B cell (primary cell): Measurements from ENCODE around the gene NMT2. TPM values are rescaled to one million over a fixed set of nuclear protein-coding genes. Genes with fewer than 3 reads are reported as not detected.

Experiments used
- ATAC-seq: fragments of 200-7000 bp; cut with Tn5 transposase; one replicate; pipeline ENCODE4 v1.10.0; 2021; ENCODE audit warnings: low read depth, mild to moderate bottlenecking, moderate number of reproducible peaks, moderate library complexity
- CTCF ChIA-PET: fragments of 350-600 bp; sonication (Branson Sonifier 250); formaldehyde crosslinking; loops from one replicate; lab custom pipeline; 2021; ENCODE audit warnings: antibody characterized with exemption, inconsistent platforms; lab: Charles Lee
- POLR2A ChIA-PET: fragments of 350-600 bp; sonication (Branson Sonifier 250); formaldehyde crosslinking; loops from one replicate; lab custom pipeline; 2021; ENCODE audit warnings: antibody characterized with exemption; lab: Charles Lee
- DNase-seq: peaks from one replicate; pipeline ENCODE4 v3.0.0; 2013
- H2AFZ ChIP-seq: 2 replicates; pipeline ENCODE4 v1.6.1; 2012; ENCODE audit warnings: mild to moderate bottlenecking, low read depth, low read length; ENCODE audit not compliant: insufficient read depth, poor library complexity, severe bottlenecking
- H3K27ac ChIP-seq, 2 donors: 1 replicate in 1 of 2; 2 replicates in 1 of 2; pipeline ENCODE4 v1.5.1; 2012 to 2013; ENCODE audit warnings: low read length in 2 of 2, mild to moderate bottlenecking in 2 of 2, moderate library complexity in 1 of 2
- H3K27me3 ChIP-seq, 4 experiments: fragments of 200-600 bp in 1 of 4; sonication (generic) in 1 of 4; replicated peaks in 1 of 4; 1 replicate in 2 of 4; 2 replicates in 2 of 4; pipeline versions ENCODE4 v1.6.1 to v1.7.0; 2013 to 2016; ENCODE audit warnings: low read length in 3 of 4, mild to moderate bottlenecking in 2 of 4, mixed read lengths in 1 of 4, moderate library complexity in 1 of 4; ENCODE audit not compliant: insufficient read depth in 4 of 4, control insufficient read depth in 3 of 4; ENCODE audit errors: control extremely low read depth in 1 of 4
- H3K36me3 ChIP-seq, 2 experiments: replicated peaks in 1 of 2; 1 replicate in 1 of 2; 2 replicates in 1 of 2; pipeline versions ENCODE4 v1.6.1 to v1.7.1; 2013; ENCODE audit warnings: low read length in 1 of 2; ENCODE audit not compliant: insufficient read depth in 2 of 2, control insufficient read depth in 1 of 2; ENCODE audit errors: control extremely low read depth in 1 of 2, extremely low read depth in 1 of 2
- H3K4me1 ChIP-seq, 2 donors: fragments of 200-600 bp in 1 of 2; sonication (generic) in 1 of 2; 1 replicate in 1 of 2; 2 replicates in 1 of 2; pipeline versions ENCODE4 v1.5.1 to v1.6.1; 2013 to 2017; ENCODE audit warnings: low read length in 2 of 2; ENCODE audit not compliant: control insufficient read depth in 2 of 2, insufficient read depth in 2 of 2
- H3K4me2 ChIP-seq: replicated peaks from 2 replicates; pipeline ENCODE3; 2012; ENCODE audit warnings: mild to moderate bottlenecking, low read depth, low read length; ENCODE audit not compliant: poor library complexity, severe bottlenecking
- H3K4me3 ChIP-seq, 5 experiments: fragments of 200-600 bp in 1 of 5; sonication (generic) in 1 of 5; 1 replicate in 3 of 5; 2 replicates in 2 of 5; pipeline versions ENCODE4 v1.5.1 to v1.7.0; 2011 to 2016; ENCODE audit warnings: low read length in 4 of 5, mild to moderate bottlenecking in 4 of 5, low read depth in 2 of 5, control low read depth in 1 of 5, moderate library complexity in 1 of 5; ENCODE audit not compliant: insufficient read depth in 1 of 5; ENCODE audit errors: control extremely low read depth in 1 of 5, extremely low read depth in 1 of 5
- H3K79me2 ChIP-seq: fragments of 200-600 bp; sonication (generic); one replicate; pipeline ENCODE4 v1.6.0; 2016; ENCODE audit warnings: low read length; ENCODE audit not compliant: control insufficient read depth, insufficient read depth
- H3K9ac ChIP-seq: fragments of 200-600 bp; sonication (generic); 2 replicates; pipeline ENCODE4 v1.6.1; 2017; ENCODE audit warnings: mild to moderate bottlenecking, low read length, moderate library complexity
- H3K9me3 ChIP-seq, 3 donors: one replicate each; pipeline versions ENCODE4 v1.6.1 to v1.7.1; 2013; ENCODE audit warnings: low read length in 2 of 3; ENCODE audit not compliant: control insufficient read depth in 2 of 3, insufficient read depth in 1 of 3; ENCODE audit errors: control extremely low read depth in 1 of 3
- H4K20me1 ChIP-seq: 2 replicates; pipeline ENCODE4 v1.6.0; 2012; ENCODE audit warnings: mild to moderate bottlenecking, low read length; ENCODE audit not compliant: insufficient read depth, control insufficient read depth, poor library complexity, severe bottlenecking
- H3K27ac Mint-ChIP-seq: one replicate; pipeline ENCODE4 v1.8.0; 2021; ENCODE audit warnings: mixed read lengths
- H3K27me3 Mint-ChIP-seq: one replicate; pipeline ENCODE4 v1.8.0; 2021; ENCODE audit warnings: mixed read lengths
- H3K4me1 Mint-ChIP-seq: one replicate; pipeline ENCODE4 v1.8.0; 2021; ENCODE audit warnings: mixed read lengths
- H3K4me3 Mint-ChIP-seq: one replicate; pipeline ENCODE4 v1.8.0; 2021; ENCODE audit warnings: mixed read lengths
- H3K9me3 Mint-ChIP-seq: one replicate; pipeline ENCODE4 v1.8.0; 2022; ENCODE audit warnings: mixed read lengths; ENCODE audit not compliant: insufficient read depth
- EZH2 ChIP-seq: IDR thresholded peaks from 2 replicates; pipeline ENCODE4 v1.6.1; 2012; ENCODE audit warnings: borderline replicate concordance, low read depth, mild to moderate bottlenecking, moderate library complexity, low read length; ENCODE audit not compliant: insufficient read depth, poor library complexity, severe bottlenecking
- WGBS: methylation state at CpG from one replicate; pipeline ENCODE4 v1.1.5; 2013; ENCODE audit warnings: missing lambda C conversion rate; ENCODE audit not compliant: insufficient coverage; 5-methylcytosine and 5-hydroxymethylcytosine counted together
- intact Hi-C: fragments of 100-400 bp; cut with micrococcal nuclease; formaldehyde crosslinking; loops from one replicate; pipeline ENCODE4 v1.10.0; 2022
- polyA plus RNA-seq: library from polyadenylated mRNA; depleted of rRNA; stranded (reverse); fragments of >200 nt; gene quantifications from 2 replicates; pipeline ENCODE4 v1.2.3, GENCODE V29; 2012
- total RNA-seq, 2 donors: library from RNA; stranded (reverse); fragments of 120-200 nt in 1 of 2; gene quantifications; 1 replicate in 1 of 2; 2 replicates in 1 of 2; pipeline versions ENCODE4 v1.2.3 to v1.2.4, GENCODE V29; 2013 to 2022
- TF ChIP-seq, protein P1 (sequence below): fragments of 200-600 bp; IDR thresholded peaks from one replicate; pipeline ENCODE4 v1.8.0; 2022; ENCODE audit warnings: antibody characterized with exemption, mild to moderate bottlenecking

The NMT2 gene
- total and polyA plus RNA-seq, 2 donors (not counting 1 experiment from before 2014, with no cell fraction given), result 2.8 to 73.3 TPM

DNA sequence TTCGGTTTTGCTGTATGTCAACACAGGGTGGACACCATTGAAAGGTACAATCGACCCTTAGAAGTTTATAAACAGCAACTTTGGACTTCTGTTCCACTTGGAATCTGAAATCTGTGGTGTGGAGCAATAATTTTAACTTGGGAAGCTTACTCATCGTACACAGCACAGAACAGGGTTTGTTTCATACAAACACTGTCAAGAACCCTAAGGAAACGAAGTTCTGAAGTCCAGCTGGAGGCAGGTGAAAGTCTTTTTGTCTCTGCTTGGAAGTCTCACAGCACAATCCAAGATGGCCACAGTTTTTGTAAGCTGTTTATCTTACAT lies 31.5 kb downstream of the NMT2 start:
- intact Hi-C loops, result no loop called here
- ChIA-PET CTCF (no interaction called here), POLR2A (no interaction called here)
- Histone ChIP-seq H3K9ac (no peak overlapping the region), H3K27ac (no peak overlapping the region), H3K4me2 (no peak overlapping the region), H3K9me3 (no peaks in the 10 kb centered on the region), H3K36me3 (peaks cover 0 to 18% of the 10 kb centered on the region in 2 experiments), H2AFZ (no peak overlapping the region), H3K27me3 (no peaks in the 10 kb centered on the region), H3K4me1 (peaks cover 20% of the 10 kb centered on the region in 2 donors), H3K79me2 (peaks cover 5% of the 10 kb centered on the region), H3K4me3 (no peak overlapping the region), H4K20me1 (no peaks in the 10 kb centered on the region)
- ATAC-seq (no peak), DNase-seq (no peak)
- TF ChIP-seq, protein P1, sequence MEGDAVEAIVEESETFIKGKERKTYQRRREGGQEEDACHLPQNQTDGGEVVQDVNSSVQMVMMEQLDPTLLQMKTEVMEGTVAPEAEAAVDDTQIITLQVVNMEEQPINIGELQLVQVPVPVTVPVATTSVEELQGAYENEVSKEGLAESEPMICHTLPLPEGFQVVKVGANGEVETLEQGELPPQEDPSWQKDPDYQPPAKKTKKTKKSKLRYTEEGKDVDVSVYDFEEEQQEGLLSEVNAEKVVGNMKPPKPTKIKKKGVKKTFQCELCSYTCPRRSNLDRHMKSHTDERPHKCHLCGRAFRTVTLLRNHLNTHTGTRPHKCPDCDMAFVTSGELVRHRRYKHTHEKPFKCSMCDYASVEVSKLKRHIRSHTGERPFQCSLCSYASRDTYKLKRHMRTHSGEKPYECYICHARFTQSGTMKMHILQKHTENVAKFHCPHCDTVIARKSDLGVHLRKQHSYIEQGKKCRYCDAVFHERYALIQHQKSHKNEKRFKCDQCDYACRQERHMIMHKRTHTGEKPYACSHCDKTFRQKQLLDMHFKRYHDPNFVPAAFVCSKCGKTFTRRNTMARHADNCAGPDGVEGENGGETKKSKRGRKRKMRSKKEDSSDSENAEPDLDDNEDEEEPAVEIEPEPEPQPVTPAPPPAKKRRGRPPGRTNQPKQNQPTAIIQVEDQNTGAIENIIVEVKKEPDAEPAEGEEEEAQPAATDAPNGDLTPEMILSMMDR, result no peak
- no peak for TF ChIP-seq EZH2
- Mint-ChIP-seq H3K4me3 (no peak overlapping the region), H3K27ac (no peak overlapping the region), H3K27me3 (no peaks in the 10 kb centered on the region), H3K4me1 (peaks cover 28% of the 10 kb centered on the region), H3K9me3 (no peaks in the 10 kb centered on the region)
- WGBS, result 85% methylated on average over 4 of the region's 4 CpGs

- H3K4me3 ChIP-seq, result no peak overlapping the region
- peaks cover 14% of the 10 kb centered on the region in 2 donors for H3K4me1 ChIP-seq
- WGBS, result 95% methylated on average over 8 of the region's 11 CpGs
- H3K36me3 ChIP-seq, result peaks cover 0 to 19% of the 10 kb centered on the region in 2 experiments
- no peak for ATAC-seq
- no peak overlapping the region for H3K4me3 Mint-ChIP-seq
- H3K79me2 ChIP-seq, result peaks cover 5% of the 10 kb centered on the region
- POLR2A ChIA-PET, result no interaction called here
- H3K9me3 Mint-ChIP-seq, result no peaks in the 10 kb centered on the region
- no peaks in the 10 kb centered on the region for H4K20me1 ChIP-seq
- H3K4me1 Mint-ChIP-seq, result peaks cover 22% of the 10 kb centered on the region
- no peaks in the 10 kb centered on the region for H3K9me3 ChIP-seq
- H3K4me2 ChIP-seq, result no peak overlapping the region
- no peak overlapping the region for H2AFZ ChIP-seq
- no peak overlapping the region for H3K9ac ChIP-seq
- CTCF ChIA-PET, result no interaction called here
- H3K27ac ChIP-seq, result no peak overlapping the region
- no peak for TF ChIP-seq EZH2
- TF ChIP-seq, protein P1, result no peak
- no peak for DNase-seq
- no peak overlapping the region for H3K27ac Mint-ChIP-seq
- no peaks in the 10 kb centered on the region for H3K27me3 Mint-ChIP-seq
- no peaks in the 10 kb centered on the region for H3K27me3 ChIP-seq
- intact Hi-C loops, result no loop called here
These were observed 32.1 kb downstream of the NMT2 start for GRCh38 chr10:15136129-15137035.
